GM19099 (cell line): ENCODE data around the gene CACNA2D3.

Experiments used
- POLR2A ChIP-seq: IDR thresholded peaks from 3 replicates; pipeline ENCODE4 v1.6.1; 2011; ENCODE audit warnings: low read depth; ENCODE audit not compliant: insufficient read length; ENCODE audit errors: extremely low read depth

Gene CACNA2D3

DNA sequence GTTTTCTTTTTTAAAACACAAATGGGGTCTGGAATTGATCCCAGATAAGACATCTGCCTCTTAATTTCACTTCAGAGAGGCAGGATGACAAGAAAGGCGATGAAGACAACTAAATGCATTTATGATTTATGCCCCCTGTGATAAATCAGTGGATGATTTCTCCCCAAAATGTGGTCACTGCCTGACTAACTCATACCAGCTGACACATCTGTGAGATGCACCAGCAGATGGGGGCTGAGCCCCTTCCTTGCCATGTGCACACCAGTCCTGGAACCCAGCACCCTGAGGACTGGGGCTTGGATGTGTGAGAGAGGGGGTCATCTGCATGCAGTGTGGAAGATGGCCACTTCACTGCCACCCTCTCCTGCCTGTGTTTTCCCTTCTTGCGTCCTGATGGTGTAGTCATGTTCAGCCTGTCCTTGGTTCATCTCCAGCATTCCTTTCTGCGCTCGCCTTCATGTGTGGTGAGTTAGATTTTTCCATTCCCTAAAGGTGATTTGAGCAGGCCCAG is 541.2 kb downstream of the CACNA2D3 start:
- TF ChIP-seq POLR2A = no peak

DNA sequence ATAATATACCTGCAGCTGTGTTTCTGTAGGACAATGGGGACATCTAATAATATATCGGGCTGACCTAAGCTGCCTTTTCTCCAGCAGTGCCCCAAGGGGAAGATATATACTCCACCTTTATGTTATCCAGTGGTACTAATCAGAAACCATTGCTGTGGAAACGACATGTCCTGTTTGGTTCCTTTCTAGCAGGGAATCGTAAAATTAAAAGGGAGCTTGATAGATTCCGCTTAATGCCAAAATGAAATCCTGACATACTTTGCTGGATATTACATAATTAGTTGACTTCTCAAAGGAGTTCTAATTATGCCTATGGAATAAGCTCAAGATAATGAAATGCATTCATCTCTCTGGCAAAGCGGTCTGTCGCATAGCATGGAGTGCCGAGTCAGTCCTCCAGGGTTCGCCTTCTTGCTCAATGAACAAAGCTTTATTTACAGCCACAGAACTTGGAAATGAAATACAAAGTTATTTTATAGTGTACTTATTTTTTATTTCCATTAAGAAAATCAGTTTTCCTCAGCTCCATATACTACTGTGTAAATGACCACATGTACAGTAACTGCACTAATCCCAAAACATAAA is 542.8 kb downstream of the CACNA2D3 start:
- TF ChIP-seq POLR2A = no peak

DNA sequence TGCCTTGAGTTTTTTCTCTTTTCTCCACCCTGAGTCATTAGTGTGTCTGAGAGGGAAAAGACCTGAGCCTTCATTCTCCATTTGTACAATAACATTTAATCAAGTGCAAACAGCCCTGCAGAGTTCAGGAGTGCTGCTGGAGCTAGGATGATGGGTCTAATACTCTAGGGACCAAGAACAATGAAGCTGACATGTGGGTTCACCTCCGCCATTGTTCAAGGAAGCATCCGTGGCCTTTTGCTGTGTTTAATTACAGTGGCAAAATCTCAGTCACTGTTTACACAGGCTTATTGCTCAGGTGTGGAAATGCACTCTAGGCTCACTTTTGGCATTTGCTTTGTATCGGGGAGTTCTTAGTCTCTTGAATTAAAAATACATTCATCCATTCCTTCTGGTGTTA is 545.9 kb downstream of the CACNA2D3 start:
- no peak for TF ChIP-seq POLR2A

DNA sequence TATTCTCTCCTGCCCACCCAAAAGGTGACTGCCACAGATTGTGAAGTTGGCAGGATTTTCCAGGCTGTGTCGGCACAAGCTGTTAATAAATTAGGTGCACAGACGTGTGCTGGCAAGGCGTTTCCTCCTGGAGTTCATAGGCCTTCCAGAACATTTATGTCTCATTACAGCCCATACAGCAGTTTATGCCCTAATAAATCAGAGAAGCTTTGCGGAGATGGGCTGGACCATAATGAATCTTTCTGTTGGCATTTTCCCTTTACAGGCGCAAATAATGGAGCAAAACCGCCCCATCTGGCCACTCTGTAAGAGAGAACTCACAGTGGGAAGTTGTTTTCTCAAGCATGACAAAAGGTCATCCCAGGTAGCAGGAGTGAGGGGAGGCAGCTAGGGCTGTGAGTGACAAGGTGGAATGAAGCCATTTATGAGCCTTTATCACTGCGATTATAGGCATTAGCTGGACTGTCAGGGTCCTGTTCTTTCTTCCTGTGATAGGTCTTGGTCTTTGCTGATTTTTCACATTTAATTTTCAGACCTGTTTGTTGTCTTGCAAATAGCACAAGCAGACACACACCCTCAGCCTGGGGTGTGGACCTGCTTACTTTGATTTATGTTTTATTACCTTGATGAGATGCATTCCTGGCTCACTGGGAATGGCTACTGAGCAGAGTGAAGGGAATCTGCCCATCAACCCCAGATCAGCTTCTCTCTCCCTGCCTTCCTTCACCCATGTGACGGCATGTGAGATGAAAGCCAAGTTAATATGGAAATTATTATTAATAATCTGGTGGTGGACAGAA is 548.0 kb downstream of the CACNA2D3 start:
- TF ChIP-seq POLR2A = no peak

DNA sequence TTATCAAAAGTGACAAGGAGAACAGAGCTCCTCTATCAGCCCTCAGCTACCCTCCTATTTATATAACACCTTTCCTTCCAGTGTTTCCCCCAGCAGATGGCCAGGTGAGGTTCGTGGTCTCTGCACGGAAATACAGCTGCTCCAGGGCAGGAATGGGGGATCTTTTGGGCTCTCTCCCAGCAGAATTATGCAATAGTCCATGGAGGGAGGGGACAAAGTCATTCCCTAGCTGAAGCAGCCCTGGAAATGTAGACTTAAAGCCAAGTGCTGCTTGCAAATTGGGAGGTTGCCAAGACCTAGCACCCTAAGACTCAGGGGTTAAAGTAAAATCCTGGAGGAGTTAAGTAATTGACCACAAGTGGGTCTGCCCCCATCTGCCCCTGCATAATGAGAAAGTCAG is 549.2 kb downstream of the CACNA2D3 start:
- TF ChIP-seq POLR2A = no peak

DNA sequence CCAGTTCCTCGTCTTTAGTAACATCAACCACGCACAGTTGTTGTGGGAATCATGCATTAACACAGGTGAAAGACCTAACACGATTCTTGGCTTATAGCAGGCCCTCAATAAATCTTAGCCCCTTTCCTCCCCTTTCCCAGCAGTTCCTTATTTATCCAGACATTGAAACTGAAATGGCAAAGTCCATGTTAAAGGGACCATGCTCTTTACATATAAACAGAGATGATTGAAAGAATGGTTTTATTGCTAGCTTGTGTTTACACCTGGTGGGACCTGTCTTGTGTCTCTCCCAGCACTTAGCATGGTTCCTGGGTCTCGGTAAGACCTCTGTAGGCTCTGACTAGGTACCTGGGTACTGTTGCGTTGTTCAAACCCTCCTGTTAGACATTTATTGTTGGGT is 553.7 kb downstream of the CACNA2D3 start:
- no peak for TF ChIP-seq POLR2A

DNA sequence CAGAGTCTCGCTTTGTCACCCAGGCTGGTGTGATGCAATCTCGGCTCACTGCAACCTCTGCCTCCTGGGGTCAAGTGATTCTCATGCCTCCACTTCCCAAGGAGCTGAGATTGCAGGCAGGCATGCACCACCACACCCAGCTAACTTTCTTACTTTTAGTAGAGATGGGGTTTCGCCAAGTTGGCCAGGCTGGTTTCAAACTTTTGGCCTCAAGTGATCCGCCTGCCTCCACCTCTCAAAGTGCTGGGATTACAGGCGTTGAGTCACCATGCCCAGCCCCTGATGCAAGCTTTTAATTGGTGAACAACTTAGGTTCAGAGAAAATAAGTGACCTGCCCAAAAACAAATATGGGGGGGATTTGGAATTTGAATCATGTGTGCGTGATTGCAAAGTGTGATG is 559.4 kb downstream of the CACNA2D3 start:
- no peak for TF ChIP-seq POLR2A

DNA sequence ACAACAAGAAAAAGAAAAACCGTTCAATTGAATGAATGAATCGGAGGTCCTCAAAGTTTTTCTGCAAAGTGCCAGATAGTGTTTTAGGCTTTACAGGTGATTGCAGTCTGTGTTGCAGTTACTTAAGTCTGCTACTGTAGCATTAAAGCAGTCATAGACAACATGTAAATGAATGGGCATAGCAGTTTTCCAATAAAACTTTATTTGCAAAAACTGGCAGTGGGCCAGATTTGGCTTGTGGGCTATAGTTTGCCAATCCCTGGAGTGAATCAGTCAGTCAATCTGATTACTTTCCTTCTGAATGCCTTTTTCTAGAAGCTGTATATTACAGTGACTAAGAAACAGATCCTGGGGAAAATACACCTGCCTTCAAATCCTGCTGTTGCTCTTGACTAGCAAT is 562.9 kb downstream of the CACNA2D3 start:
- TF ChIP-seq POLR2A = no peak

DNA sequence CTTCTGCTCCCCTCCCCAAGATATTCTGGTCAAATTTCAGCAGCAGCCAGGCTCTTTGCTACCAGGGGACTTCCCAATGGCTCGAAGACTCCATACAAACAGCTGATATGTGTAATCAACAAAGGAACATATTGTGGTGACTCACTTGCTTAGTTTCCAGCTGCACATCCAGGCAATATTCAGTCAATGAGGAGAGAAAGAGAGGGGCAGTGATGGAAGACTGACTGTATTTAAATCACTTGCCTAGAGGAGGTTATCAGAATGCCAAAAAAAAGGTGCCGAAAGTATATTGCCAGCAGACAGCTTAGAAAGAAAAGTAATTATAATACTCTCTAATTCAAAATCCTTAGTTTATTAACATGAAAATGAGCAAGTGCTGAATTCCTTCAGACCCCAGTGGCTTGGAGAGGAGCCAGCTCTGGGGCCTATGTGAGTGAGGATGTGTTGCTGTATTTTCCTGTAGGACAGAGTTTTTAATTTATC is 569.0 kb downstream of the CACNA2D3 start:
- no peak for TF ChIP-seq POLR2A

DNA sequence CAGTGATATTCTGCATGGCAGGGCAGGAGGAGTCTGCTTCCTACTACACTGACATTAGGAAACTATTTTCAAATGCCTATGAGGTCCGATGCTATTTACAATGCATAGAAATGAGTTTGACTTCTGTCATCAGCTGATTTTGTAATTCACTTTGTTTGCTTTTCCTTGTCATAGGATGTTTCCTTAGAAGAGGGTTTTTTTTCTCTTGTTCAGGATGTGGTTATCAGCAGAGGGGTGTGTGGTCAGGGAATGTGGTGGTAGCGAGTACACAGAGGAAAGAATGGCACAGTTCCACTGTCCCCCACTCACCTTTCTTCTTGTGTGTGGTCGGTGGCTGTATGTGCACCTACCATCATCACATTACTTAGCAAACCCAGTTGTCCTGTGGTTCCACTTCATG is 574.0 kb downstream of the CACNA2D3 start:
- TF ChIP-seq POLR2A = no peak

DNA sequence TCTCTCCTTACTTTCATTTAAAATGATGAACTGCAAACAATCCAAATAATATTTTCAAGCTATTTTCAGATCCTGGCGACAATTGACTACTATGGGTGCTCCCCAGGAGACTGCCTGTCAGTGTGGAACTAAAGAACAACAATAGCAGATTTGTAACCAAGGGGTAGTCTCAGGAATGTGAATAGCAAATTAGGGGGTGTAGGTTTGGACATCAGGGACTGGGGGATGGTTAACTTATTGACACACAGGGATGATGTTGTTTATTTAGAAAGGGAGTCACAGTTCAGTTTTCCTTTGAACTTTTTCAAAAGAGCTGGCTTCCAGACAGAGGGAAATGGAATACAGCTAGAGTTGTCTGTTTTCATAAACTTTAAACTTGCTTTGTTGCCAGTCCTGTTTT is 575.7 kb downstream of the CACNA2D3 start:
- TF ChIP-seq POLR2A = no peak

DNA sequence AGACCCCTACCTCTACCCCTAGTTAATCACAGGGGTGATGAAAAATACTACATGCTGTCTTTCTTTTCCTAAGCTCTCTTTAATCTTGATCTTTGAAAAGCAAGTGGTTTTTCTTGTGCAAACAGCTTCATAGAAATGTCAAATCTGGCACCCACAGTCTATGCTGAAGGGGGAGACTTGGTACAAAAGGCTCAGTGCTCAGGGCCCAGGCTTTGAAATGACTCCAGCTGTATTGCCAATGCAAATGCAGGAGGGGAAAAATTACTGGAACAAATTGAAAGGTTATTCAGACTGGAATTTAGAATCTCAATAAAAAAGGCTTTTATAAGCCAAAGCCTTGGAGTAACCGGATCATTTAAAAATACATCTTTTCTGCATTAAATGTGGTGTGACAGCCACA is 581.6 kb downstream of the CACNA2D3 start:
- TF ChIP-seq POLR2A = no peak

DNA sequence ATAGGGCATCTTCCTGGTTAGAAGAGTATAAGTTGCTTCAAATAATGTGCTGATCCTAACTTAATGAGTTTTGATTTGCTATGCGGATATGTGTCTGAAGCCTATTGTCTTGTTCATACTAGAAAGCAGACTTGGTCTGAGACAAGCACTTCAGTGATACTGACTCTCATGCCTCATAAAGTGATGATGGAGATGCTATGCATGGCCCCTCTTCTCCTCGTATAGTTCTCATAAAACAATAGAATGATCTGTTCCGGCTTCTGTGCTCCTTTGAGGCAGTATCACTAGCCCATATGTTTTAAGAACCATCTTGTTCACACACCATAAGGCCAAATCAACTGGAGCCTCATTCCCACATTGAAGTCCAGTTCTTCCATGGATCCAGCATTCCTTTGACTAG is 583.4 kb downstream of the CACNA2D3 start:
- no peak for TF ChIP-seq POLR2A

DNA sequence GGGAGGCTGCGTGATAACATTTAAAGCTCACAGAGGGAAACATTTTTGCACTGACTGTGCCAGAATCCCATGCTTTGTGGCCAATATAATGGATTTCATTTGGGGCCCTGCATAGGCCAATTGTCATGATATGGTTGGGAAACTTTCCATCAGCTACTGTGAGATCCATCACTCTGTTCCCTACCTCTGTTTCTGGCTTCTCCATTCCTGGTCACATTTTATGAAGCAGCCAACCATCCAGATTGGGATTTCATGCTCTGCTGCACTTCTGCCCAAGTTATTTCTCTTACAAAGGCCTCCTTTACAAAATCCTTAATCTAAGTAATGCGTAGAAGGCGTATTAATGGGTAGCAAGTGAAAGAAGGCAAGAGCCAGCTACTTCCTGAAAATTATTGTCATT is 584.4 kb downstream of the CACNA2D3 start:
- TF ChIP-seq POLR2A = no peak

DNA sequence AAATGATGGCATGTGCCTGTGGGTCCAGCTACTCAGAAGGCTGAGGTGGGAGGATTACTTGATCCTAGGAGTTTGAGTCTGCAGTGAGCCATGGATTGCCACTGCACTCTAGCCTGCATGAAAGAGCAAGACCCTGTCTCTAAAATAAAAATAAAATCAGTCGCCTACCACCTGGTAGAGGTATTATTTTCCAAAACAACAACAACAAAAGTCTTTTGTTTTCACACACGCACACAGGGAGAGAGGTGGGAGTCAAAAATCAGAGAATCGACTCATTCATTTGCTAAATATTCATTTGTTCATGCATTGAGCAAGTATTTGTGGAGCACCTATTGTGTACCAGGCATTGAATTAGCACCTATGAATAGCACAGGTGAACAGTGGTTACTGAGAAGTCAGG is 587.4 kb downstream of the CACNA2D3 start:
- TF ChIP-seq POLR2A = no peak

DNA sequence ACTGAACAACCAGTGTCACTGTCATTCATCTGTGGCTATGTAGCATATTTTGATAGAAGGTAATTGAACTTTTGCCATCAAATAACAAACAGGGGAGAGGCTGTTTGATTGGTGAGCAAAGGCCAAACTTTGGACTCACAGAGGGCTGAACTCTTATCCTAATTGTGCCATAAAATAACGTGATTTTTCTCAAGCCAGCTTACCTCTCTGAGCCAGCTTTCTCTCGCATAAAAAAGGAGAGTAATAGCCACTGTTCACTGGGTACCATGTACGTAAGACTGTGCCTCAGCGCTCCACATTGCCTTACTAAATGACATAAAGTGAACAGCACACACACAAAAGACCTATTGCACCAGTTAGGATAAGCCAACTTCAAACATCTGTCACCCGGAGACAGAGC is 588.6 kb downstream of the CACNA2D3 start:
- TF ChIP-seq POLR2A = no peak

DNA sequence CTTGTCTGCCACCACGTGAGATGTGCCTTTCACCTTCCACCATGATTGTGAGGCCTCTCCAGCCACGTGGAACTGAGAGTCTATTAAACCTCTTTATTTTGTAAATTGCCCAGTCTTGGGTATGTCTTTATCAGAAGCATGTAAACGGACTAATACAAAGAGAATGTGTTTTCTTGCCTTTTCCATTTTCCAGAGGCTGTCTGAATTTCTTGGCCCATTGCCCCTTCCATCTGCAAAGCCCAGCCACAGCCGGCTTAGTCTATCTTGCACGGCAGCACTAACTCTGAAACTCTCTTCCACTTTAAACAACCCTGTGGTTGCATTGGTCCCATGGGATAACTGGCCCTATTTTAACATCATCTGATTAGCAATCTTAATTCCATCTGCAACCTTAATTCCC is 590.2 kb downstream of the CACNA2D3 start:
- no peak for TF ChIP-seq POLR2A

DNA sequence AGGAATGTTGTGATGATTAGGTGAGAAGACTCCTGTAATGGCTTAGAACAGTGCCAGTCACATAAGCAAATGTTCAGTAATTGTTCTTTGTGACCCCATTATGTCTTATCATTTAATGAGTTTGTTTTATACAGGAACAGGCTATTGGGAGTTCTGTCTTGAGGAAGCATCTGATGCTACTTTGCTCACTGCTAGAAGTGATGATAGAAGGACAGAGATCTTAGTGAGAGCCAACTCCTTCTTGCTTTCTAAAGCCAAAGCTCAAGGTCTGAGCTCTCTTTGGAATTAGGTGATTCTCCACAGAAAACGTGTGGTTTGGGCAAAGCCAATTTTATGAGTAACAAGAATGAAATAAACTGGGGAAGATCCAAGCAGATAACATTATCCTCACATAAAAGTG is 590.7 kb downstream of the CACNA2D3 start:
- no peak for TF ChIP-seq POLR2A
